HEK293T (cell line): ENCODE measurements around the gene FAM217A.

Experiments used
- ARNT ChIP-seq: fragments of 450-650 bp; IDR thresholded peaks from 2 replicates; pipeline ENCODE4 v1.6.1; 2017; ENCODE audit warnings: mild to moderate bottlenecking
- ELF4 ChIP-seq: fragments of 450-650 bp; IDR thresholded peaks from 2 replicates; pipeline ENCODE4 v1.6.1; 2017; ENCODE audit warnings: antibody characterized with exemption
- FOXA1 ChIP-seq: fragments of 450-650 bp; IDR thresholded peaks from 2 replicates; pipeline ENCODE4 v1.6.1; 2016; ENCODE audit warnings: mild to moderate bottlenecking
- FOXK2 ChIP-seq: fragments of 450-650 bp; IDR thresholded peaks from 2 replicates; pipeline ENCODE4 v1.6.1; 2016; ENCODE audit warnings: mild to moderate bottlenecking
- HDGF ChIP-seq: fragments of 450-650 bp; IDR thresholded peaks from 2 replicates; pipeline ENCODE4 v1.6.1; 2017; ENCODE audit warnings: antibody characterized with exemption, borderline replicate concordance
- SP1 ChIP-seq: fragments of 450-650 bp; IDR thresholded peaks from 2 replicates; pipeline ENCODE4 v1.6.1; 2017
- SUZ12 ChIP-seq: fragments of 450-650 bp; IDR thresholded peaks from 2 replicates; pipeline ENCODE4 v1.6.1; 2016; ENCODE audit warnings: mild to moderate bottlenecking

GRCh38 chr6:4125933-4126864 lies 47.3 kb upstream of the FAM217A start:
- no peak for TF ChIP-seq HDGF
- no peak for TF ChIP-seq SUZ12
- TF ChIP-seq SP1: no peak
- no peak for TF ChIP-seq FOXA1
- no peak for TF ChIP-seq FOXK2
- no peak for TF ChIP-seq ELF4
- TF ChIP-seq ARNT: no peak
